ENCODE measurements around the gene FBXO42. TPM values are rescaled to one million over a fixed set of nuclear protein-coding genes. Genes with fewer than 3 reads are reported as not detected.

The FBXO42 gene
- total and polyA plus RNA-seq, 2 of the 13 experiments (the other 11 are each of a cell fraction or from before 2014, with no cell fraction given) = 7.6 to 17.5 TPM

- TF ChIP-seq NR1H2 (CRISPR knock-in tag; IDR thresholded peaks at IDR 0.05; ENCODE audit: borderline replicate concordance, low read depth) = no peak
- TF ChIP-seq ZNF101 (CRISPR knock-in tag; IDR thresholded peaks at IDR 0.05; ENCODE audit: borderline replicate concordance, low read depth) = no peak
- TF ChIP-seq TBX3 (IDR thresholded peaks at IDR 0.05; ENCODE audit: borderline replicate concordance) = no peak
- TF ChIP-seq TEAD2 (CRISPR knock-in tag; IDR thresholded peaks at IDR 0.05) = no peak
- TF ChIP-seq ZNF30 (CRISPR knock-in tag; IDR thresholded peaks at IDR 0.05) = no peak
- no peak for TF ChIP-seq ZBTB38 (CRISPR knock-in tag; IDR thresholded peaks at IDR 0.05)
- no peak for TF ChIP-seq ZSCAN12 (CRISPR knock-in tag; IDR thresholded peaks at IDR 0.05)
- TF ChIP-seq SRSF4 (IDR thresholded peaks at IDR 0.05; ENCODE audit: low read depth, low read length, poor library complexity, severe bottlenecking) = no peak
- TF ChIP-seq NAIF1 (CRISPR knock-in tag; IDR thresholded peaks at IDR 0.05; ENCODE audit: borderline replicate concordance) = no peak
- no peak for TF ChIP-seq TAF1 (CRISPR knock-in tag; IDR thresholded peaks at IDR 0.05)
- no peak for TF ChIP-seq ZFAT (CRISPR knock-in tag; conservative IDR thresholded peaks at IDR 0.05)
- TF ChIP-seq DNMT3B (CRISPR knock-in tag; conservative IDR thresholded peaks at IDR 0.05) = no peak
- TF ChIP-seq PAF1 (CRISPR knock-in tag; IDR thresholded peaks at IDR 0.05) = no peak
- TF ChIP-seq CENPBD1 (CRISPR knock-in tag; IDR thresholded peaks at IDR 0.05; ENCODE audit: borderline replicate concordance, low read depth) = no peak
- TF ChIP-seq, protein P1, sequence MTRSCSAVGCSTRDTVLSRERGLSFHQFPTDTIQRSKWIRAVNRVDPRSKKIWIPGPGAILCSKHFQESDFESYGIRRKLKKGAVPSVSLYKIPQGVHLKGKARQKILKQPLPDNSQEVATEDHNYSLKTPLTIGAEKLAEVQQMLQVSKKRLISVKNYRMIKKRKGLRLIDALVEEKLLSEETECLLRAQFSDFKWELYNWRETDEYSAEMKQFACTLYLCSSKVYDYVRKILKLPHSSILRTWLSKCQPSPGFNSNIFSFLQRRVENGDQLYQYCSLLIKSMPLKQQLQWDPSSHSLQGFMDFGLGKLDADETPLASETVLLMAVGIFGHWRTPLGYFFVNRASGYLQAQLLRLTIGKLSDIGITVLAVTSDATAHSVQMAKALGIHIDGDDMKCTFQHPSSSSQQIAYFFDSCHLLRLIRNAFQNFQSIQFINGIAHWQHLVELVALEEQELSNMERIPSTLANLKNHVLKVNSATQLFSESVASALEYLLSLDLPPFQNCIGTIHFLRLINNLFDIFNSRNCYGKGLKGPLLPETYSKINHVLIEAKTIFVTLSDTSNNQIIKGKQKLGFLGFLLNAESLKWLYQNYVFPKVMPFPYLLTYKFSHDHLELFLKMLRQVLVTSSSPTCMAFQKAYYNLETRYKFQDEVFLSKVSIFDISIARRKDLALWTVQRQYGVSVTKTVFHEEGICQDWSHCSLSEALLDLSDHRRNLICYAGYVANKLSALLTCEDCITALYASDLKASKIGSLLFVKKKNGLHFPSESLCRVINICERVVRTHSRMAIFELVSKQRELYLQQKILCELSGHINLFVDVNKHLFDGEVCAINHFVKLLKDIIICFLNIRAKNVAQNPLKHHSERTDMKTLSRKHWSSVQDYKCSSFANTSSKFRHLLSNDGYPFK (CRISPR knock-in tag; IDR thresholded peaks at IDR 0.05; ENCODE audit: borderline replicate concordance) = peak; percentile 99
- no peak for TF ChIP-seq KDM1A (CRISPR knock-in tag; IDR thresholded peaks at IDR 0.05)
- no peak; the same call in 1 of the 2 replicates for TF ChIP-seq ZBTB21 (CRISPR knock-in tag; IDR thresholded peaks at IDR 0.05)
- TF ChIP-seq PITX1 (CRISPR knock-in tag; IDR thresholded peaks at IDR 0.05) = no peak; the same call in 1 of the 2 replicates
- TF ChIP-seq USF2 (IDR thresholded peaks at IDR 0.05; ENCODE audit: low read depth, low read length) = no peak
- TF ChIP-seq USF2 (CRISPR knock-in tag; IDR thresholded peaks at IDR 0.05; ENCODE audit: borderline replicate concordance) = no peak
- no peak; the same call in 1 of the 2 replicates for TF ChIP-seq MXD4 (CRISPR knock-in tag; IDR thresholded peaks at IDR 0.05)
- no peak for TF ChIP-seq KDM4B (CRISPR knock-in tag; IDR thresholded peaks at IDR 0.05)
- no peak for TF ChIP-seq ZNF3 (CRISPR knock-in tag; IDR thresholded peaks at IDR 0.05)
- TF ChIP-seq ZNF274 (CRISPR knock-in tag; IDR thresholded peaks at IDR 0.05) = no peak
- TF ChIP-seq LCORL (IDR thresholded peaks at IDR 0.05) = no peak
- TF ChIP-seq LCORL (CRISPR knock-in tag; IDR thresholded peaks at IDR 0.05) = no peak
- TF ChIP-seq GATAD1 (CRISPR knock-in tag; IDR thresholded peaks at IDR 0.05) = no peak
- no peak for TF ChIP-seq ZNF17 (CRISPR knock-in tag; IDR thresholded peaks at IDR 0.05)
Measured at GRCh38 chr1:16366722-16367257, 14.5 kb upstream of the FBXO42 start, which contains the start of gene SZRD1 (continued).
